Panc1 (cell line): ENCODE data around the gene TCF21. TPM values are rescaled to one million over a fixed set of nuclear protein-coding genes. Genes with fewer than 3 reads are reported as not detected.

ENCODE experiments used
- ATAC-seq: fragments of 200-7000 bp; cut with Tn5 transposase; 2 replicates; pipeline ENCODE4 v1.9.1; 2020; ENCODE audit warnings: mild to moderate bottlenecking, moderate library complexity
- BruUV-seq: library from RNA; stranded (reverse); fragments of 400-500 nt; replicated peaks from 2 replicates; lab custom pipeline; 2021; lab: Mats Ljungman, UMichigan
- CTCF ChIA-PET: fragments of 300-600 bp; sonication (Branson Sonifier 250); formaldehyde crosslinking; loops from one replicate; lab custom pipeline; 2022; ENCODE audit warnings: antibody characterized with exemption; lab: Charles Lee
- POLR2A ChIA-PET: fragments of 300-600 bp; sonication (Branson Sonifier 250); formaldehyde crosslinking; loops from one replicate; lab custom pipeline; 2022; ENCODE audit warnings: antibody characterized with exemption; lab: Charles Lee
- DNase-seq: peaks from one replicate; pipeline ENCODE4 v3.0.0-alpha.2; 2010; ENCODE audit warnings: low read depth, low spot score
- H3K27ac ChIP-seq: 2 replicates; pipeline ENCODE4 v1.5.1; 2011; ENCODE audit warnings: mild to moderate bottlenecking, low read length, inconsistent platforms
- H3K27me3 ChIP-seq: fragments of 200-500 bp; sonication (Bioruptor generic); 2 replicates; pipeline ENCODE4 v1.6.0; 2014; ENCODE audit warnings: low read length, inconsistent platforms; ENCODE audit not compliant: control insufficient read depth, insufficient read depth
- H3K36me3 ChIP-seq: fragments of 200-500 bp; sonication (Bioruptor generic); 2 replicates; pipeline ENCODE4 v1.5.1; 2014; ENCODE audit warnings: inconsistent platforms, mild to moderate bottlenecking, low read length, moderate library complexity; ENCODE audit not compliant: control insufficient read depth, insufficient read depth
- H3K4me1 ChIP-seq: 2 replicates; pipeline ENCODE4 v1.5.1; 2011; ENCODE audit warnings: inconsistent platforms, mild to moderate bottlenecking, low read length, moderate library complexity; ENCODE audit not compliant: control insufficient read depth, insufficient read depth
- H3K4me3 ChIP-seq, 2 experiments: 2 replicates each; pipeline ENCODE4 v1.5.1; 2011 to 2012; ENCODE audit warnings: low read depth in 2 of 2, low read length in 2 of 2, mild to moderate bottlenecking in 2 of 2, inconsistent platforms in 1 of 2, moderate library complexity in 1 of 2
- H3K9me3 ChIP-seq: fragments of 200-500 bp; sonication (Bioruptor generic); 2 replicates; pipeline ENCODE4 v1.5.1; 2014; ENCODE audit warnings: low read depth, mild to moderate bottlenecking, inconsistent platforms, low read length, moderate library complexity; ENCODE audit not compliant: control insufficient read depth, insufficient read depth
- POLR2AphosphoS5 ChIP-seq: IDR thresholded peaks from 2 replicates; pipeline ENCODE4 v1.6.1; 2012; ENCODE audit warnings: mild to moderate bottlenecking, low read depth, low read length, moderate library complexity
- SIN3A ChIP-seq: IDR thresholded peaks from 2 replicates; pipeline ENCODE4 v1.6.1; 2012; ENCODE audit warnings: low read depth, mild to moderate bottlenecking, low read length, moderate library complexity, borderline replicate concordance; ENCODE audit not compliant: insufficient read depth
- TCF7L2 ChIP-seq: IDR thresholded peaks from 2 replicates; pipeline ENCODE4 v1.6.1; 2011; ENCODE audit warnings: mild to moderate bottlenecking, low read depth, low read length, inconsistent platforms
- in situ Hi-C: cut with HindIII; loops from 2 replicates; pipeline ENCODE4 v1.10.0; 2016; ENCODE audit warnings: low sequenced_read_pairs, low pct_unique_long_range_greater_than_20kb
- intact Hi-C: fragments of 100-400 bp; cut with micrococcal nuclease; formaldehyde crosslinking; loops from one replicate; pipeline ENCODE4 v1.10.0; 2022; ENCODE audit not compliant: unreplicated experiment
- total RNA-seq: library from RNA; stranded (reverse); gene quantifications from one replicate; pipeline ENCODE4 v1.2.1, GENCODE V29; 2021; ENCODE audit not compliant: unreplicated experiment
- TF ChIP-seq, protein P1 (sequence below), 2 experiments: IDR thresholded peaks; 2 replicates each; pipeline ENCODE4 v1.6.1; 2011 to 2012; ENCODE audit warnings: low read depth in 2 of 2, control low read depth in 1 of 2, low read length in 1 of 2, mild to moderate bottlenecking in 1 of 2, moderate library complexity in 1 of 2; ENCODE audit not compliant: insufficient read depth in 1 of 2
- TF ChIP-seq, protein P2 (sequence below): fragments of 450-650 bp; IDR thresholded peaks from 2 replicates; pipeline ENCODE4 v1.5.1; 2017; ENCODE audit warnings: mild to moderate bottlenecking

TCF21 gene
- total RNA-seq, 1 experiment from 2014 or later: not detected

DNA sequence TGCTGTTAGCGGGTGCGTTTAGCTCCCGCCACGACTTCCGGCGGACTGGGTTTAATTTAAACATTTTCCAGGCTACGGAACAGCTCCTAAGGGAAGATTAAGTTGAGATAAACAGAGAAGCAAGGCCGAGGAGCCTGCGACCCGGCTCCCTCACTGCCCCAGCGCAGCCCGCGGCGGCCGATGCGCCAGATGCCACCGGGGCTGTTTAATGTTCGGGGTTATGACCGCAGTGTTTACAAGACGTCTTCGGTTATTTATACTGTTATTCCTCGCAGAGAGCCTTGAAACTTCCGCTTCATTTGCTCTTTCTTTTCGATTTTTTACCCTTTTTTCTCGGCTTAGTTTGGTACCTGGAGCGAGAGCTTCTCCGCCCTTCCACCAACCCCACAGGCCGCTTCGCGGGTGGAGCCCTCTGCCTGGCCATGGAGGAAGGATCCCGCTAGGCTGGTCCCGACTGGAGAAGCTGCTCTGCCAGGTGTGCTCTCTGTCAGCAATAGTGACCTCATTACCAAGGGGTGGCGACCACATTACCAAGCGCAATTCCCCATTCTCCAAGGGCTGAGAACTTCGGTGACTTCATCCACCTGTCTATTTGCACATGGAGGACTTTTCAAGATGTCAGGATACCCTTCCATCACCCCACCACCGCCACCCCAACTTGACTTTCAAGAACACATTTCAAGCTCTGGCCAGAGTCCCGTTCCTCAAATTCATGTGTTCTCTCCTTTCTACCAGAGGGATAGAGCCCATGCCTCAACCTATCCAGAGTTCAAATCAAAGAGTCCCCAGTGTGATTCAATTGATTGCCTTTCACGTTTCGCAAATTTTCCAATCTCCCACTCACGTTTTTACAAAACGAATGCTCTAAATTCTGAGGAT is 4.1 kb downstream of the TCF21 start:
- no TSS peak for BruUV-seq
- intact Hi-C loops: no loop called here
- DNase-seq: no peak
- Histone ChIP-seq H3K4me3 (no peak overlapping the region), H3K9me3 (no peaks in the 10 kb centered on the region), H3K27ac (no peak overlapping the region), H3K27me3 (peaks cover 56% of the 10 kb centered on the region), H3K36me3 (no peaks in the 10 kb centered on the region), H3K4me1 (no peaks in the 10 kb centered on the region)
- no peak for ATAC-seq
- in situ Hi-C loops: no loop called here
- no peak for TF ChIP-seq SIN3A
- CTCF ChIA-PET: no interaction called here
- POLR2A ChIA-PET: no interaction called here

DNA sequence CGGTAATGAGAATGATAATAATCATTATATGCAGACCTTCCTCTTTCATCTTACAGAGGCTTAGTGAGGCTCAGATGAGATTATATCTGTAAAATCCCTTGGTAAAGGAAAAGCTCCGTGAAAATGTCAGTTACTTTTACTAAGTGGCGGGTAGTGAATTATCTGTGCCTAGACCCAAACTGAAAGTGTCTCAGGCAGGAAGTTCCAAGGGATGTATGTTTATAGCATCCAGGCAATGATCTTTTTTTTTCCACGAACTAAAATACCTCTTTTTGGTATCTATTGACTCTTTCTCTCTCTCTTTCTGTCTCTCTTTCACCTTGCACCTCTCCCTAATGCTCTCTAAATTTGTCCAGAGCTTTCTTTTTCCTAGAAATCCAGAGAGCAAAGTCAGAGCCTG is 5.0 kb downstream of the TCF21 start:
- no peak for TF ChIP-seq TCF7L2
- TF ChIP-seq, protein P1, sequence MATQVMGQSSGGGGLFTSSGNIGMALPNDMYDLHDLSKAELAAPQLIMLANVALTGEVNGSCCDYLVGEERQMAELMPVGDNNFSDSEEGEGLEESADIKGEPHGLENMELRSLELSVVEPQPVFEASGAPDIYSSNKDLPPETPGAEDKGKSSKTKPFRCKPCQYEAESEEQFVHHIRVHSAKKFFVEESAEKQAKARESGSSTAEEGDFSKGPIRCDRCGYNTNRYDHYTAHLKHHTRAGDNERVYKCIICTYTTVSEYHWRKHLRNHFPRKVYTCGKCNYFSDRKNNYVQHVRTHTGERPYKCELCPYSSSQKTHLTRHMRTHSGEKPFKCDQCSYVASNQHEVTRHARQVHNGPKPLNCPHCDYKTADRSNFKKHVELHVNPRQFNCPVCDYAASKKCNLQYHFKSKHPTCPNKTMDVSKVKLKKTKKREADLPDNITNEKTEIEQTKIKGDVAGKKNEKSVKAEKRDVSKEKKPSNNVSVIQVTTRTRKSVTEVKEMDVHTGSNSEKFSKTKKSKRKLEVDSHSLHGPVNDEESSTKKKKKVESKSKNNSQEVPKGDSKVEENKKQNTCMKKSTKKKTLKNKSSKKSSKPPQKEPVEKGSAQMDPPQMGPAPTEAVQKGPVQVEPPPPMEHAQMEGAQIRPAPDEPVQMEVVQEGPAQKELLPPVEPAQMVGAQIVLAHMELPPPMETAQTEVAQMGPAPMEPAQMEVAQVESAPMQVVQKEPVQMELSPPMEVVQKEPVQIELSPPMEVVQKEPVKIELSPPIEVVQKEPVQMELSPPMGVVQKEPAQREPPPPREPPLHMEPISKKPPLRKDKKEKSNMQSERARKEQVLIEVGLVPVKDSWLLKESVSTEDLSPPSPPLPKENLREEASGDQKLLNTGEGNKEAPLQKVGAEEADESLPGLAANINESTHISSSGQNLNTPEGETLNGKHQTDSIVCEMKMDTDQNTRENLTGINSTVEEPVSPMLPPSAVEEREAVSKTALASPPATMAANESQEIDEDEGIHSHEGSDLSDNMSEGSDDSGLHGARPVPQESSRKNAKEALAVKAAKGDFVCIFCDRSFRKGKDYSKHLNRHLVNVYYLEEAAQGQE (IDR thresholded peaks at IDR 0.05; ENCODE audit: insufficient read depth in 1 of 2, low read depth in 2 of 2, low read length in 1 of 2): no peak
- TF ChIP-seq SIN3A: no peak
- no peak for TF ChIP-seq POLR2AphosphoS5
- TF ChIP-seq, protein P2, sequence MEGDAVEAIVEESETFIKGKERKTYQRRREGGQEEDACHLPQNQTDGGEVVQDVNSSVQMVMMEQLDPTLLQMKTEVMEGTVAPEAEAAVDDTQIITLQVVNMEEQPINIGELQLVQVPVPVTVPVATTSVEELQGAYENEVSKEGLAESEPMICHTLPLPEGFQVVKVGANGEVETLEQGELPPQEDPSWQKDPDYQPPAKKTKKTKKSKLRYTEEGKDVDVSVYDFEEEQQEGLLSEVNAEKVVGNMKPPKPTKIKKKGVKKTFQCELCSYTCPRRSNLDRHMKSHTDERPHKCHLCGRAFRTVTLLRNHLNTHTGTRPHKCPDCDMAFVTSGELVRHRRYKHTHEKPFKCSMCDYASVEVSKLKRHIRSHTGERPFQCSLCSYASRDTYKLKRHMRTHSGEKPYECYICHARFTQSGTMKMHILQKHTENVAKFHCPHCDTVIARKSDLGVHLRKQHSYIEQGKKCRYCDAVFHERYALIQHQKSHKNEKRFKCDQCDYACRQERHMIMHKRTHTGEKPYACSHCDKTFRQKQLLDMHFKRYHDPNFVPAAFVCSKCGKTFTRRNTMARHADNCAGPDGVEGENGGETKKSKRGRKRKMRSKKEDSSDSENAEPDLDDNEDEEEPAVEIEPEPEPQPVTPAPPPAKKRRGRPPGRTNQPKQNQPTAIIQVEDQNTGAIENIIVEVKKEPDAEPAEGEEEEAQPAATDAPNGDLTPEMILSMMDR: no peak
- CTCF ChIA-PET: no interaction called here
- Histone ChIP-seq H3K4me1 (no peaks in the 10 kb centered on the region), H3K36me3 (no peaks in the 10 kb centered on the region), H3K4me3 (no peak overlapping the region), H3K27ac (no peak overlapping the region), H3K9me3 (no peaks in the 10 kb centered on the region), H3K27me3 (peaks cover 57% of the 10 kb centered on the region)
- BruUV-seq: no TSS peak
- DNase-seq (no peak), ATAC-seq (no peak)
- in situ Hi-C loops: no loop called here
- POLR2A ChIA-PET: no interaction called here
- intact Hi-C loops: no loop called here

DNA sequence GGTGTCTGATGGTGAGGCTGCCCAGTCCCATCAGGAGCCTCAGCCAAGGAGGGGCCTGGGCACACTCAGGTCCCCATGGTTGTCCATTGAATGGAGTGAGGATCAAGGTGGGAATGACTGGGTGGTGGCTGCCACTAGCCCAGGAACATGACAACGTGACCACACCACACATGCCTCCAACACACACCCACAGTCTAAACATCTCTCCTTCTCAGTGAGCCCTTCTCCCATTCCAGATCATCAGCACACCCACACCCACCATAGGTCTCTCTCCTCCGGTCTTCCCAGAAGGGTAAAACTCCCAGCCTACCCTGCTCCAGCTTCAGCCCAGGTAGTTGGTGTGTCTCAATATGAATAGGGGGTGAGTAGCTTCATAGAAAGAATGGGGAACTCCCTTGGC is 5.5 kb downstream of the TCF21 start:
- Histone ChIP-seq H3K27me3 (peaks cover 57% of the 10 kb centered on the region), H3K9me3 (no peaks in the 10 kb centered on the region), H3K27ac (no peak overlapping the region), H3K36me3 (no peaks in the 10 kb centered on the region), H3K4me3 (no peak overlapping the region), H3K4me1 (no peaks in the 10 kb centered on the region)
- DNase-seq: no peak
- no peak for TF ChIP-seq TCF7L2
- no peak for TF ChIP-seq SIN3A
- TF ChIP-seq, protein P1 (IDR thresholded peaks at IDR 0.05; ENCODE audit: insufficient read depth in 1 of 2, low read depth in 2 of 2, low read length in 1 of 2): no peak
- no peak for TF ChIP-seq POLR2AphosphoS5
- TF ChIP-seq, protein P2: no peak
- in situ Hi-C loops (no loop called here), intact Hi-C loops (no loop called here)
- ATAC-seq: no peak
- CTCF ChIA-PET: no interaction called here
- BruUV-seq: no TSS peak
- POLR2A ChIA-PET: no interaction called here
